A673 (cell line): ENCODE data around the gene ADRM1. TPM values are rescaled to one million over a fixed set of nuclear protein-coding genes. Genes with fewer than 3 reads are reported as not detected.
A peak's percentile ranks its signal among the peaks of the same experiment; 100 is the strongest.

Experiments
- BruUV-seq: library from RNA; stranded (reverse); fragments of 400-500 nt; replicated peaks from 2 replicates; lab custom pipeline; 2021; lab: Mats Ljungman, UMichigan
- CTCF ChIA-PET: fragments of 300-600 bp; sonication (Branson Sonifier 250); formaldehyde crosslinking; loops from one replicate; lab custom pipeline; 2022; ENCODE audit warnings: antibody characterized with exemption; lab: Charles Lee
- POLR2A ChIA-PET: fragments of 300-600 bp; sonication (Branson Sonifier 250); formaldehyde crosslinking; loops from one replicate; lab custom pipeline; 2022; ENCODE audit warnings: antibody characterized with exemption; ENCODE audit not compliant: low non-redundant PET; lab: Charles Lee
- DNase-seq: peaks from one replicate; pipeline ENCODE4 v3.0.0-alpha.2; 2015; ENCODE audit warnings: low spot score
- H3K27ac ChIP-seq: fragments of 200-600 bp; sonication (generic); 2 replicates; pipeline ENCODE4 v1.5.1; 2016; ENCODE audit warnings: mixed run types, low read depth, mild to moderate bottlenecking, mixed read lengths, antibody characterized with exemption, low read length; ENCODE audit not compliant: poor library complexity, severe bottlenecking
- H3K27me3 ChIP-seq: fragments of 200-600 bp; sonication (generic); replicated peaks from 2 replicates; pipeline ENCODE4 v1.6.1; 2017; ENCODE audit warnings: mixed run types, low read depth, mild to moderate bottlenecking, mixed read lengths, antibody characterized with exemption, low read length; ENCODE audit not compliant: insufficient read depth, poor library complexity
- H3K36me3 ChIP-seq: fragments of 200-600 bp; sonication (generic); 2 replicates; pipeline ENCODE4 v1.6.1; 2016; ENCODE audit warnings: mixed run types, mild to moderate bottlenecking, mixed read lengths, antibody characterized with exemption, low read length; ENCODE audit not compliant: insufficient read depth, poor library complexity, severe bottlenecking
- H3K4me1 ChIP-seq: fragments of 200-600 bp; sonication (generic); 2 replicates; pipeline ENCODE4 v1.6.1; 2017; ENCODE audit warnings: mixed run types, mild to moderate bottlenecking, mixed read lengths, antibody characterized with exemption, low read length; ENCODE audit not compliant: insufficient read depth, poor library complexity, severe bottlenecking
- H3K4me3 ChIP-seq: fragments of 200-600 bp; sonication (generic); 2 replicates; pipeline ENCODE4 v1.5.1; 2016; ENCODE audit warnings: low read depth, mixed run types, mild to moderate bottlenecking, mixed read lengths, low read length; ENCODE audit not compliant: poor library complexity, severe bottlenecking
- H3K9me3 ChIP-seq: fragments of 200-600 bp; sonication (generic); 2 replicates; pipeline ENCODE4 v1.6.1; 2016; ENCODE audit warnings: mixed run types, low read depth, mild to moderate bottlenecking, mixed read lengths, antibody characterized with exemption, low read length; ENCODE audit not compliant: poor library complexity, severe bottlenecking
- EZH2 ChIP-seq: fragments of 200-600 bp; sonication (generic); IDR thresholded peaks from 2 replicates; pipeline ENCODE4 v1.6.1; 2017; ENCODE audit warnings: borderline replicate concordance, low read depth, mild to moderate bottlenecking, mixed read lengths, antibody characterized with exemption, low read length; ENCODE audit not compliant: poor library complexity, severe bottlenecking
- intact Hi-C: fragments of 100-400 bp; cut with micrococcal nuclease; formaldehyde crosslinking; loops from one replicate; pipeline ENCODE4 v1.10.0; 2022; ENCODE audit not compliant: unreplicated experiment
- total RNA-seq: library from RNA; stranded (reverse); gene quantifications from 2 replicates; pipeline ENCODE4 v1.2.3, GENCODE V29; 2021
- TF ChIP-seq, protein P1 (sequence below): fragments of 300-800, 200-600 bp; sonication (generic); conservative IDR thresholded peaks from 2 replicates; pipeline ENCODE4 v1.5.1; 2017; ENCODE audit warnings: low read depth, mild to moderate bottlenecking, antibody characterized with exemption, low read length, moderate library complexity, mixed read lengths

Gene ADRM1
- total RNA-seq, 1 experiment from 2014 or later: 252 TPM

DNA sequence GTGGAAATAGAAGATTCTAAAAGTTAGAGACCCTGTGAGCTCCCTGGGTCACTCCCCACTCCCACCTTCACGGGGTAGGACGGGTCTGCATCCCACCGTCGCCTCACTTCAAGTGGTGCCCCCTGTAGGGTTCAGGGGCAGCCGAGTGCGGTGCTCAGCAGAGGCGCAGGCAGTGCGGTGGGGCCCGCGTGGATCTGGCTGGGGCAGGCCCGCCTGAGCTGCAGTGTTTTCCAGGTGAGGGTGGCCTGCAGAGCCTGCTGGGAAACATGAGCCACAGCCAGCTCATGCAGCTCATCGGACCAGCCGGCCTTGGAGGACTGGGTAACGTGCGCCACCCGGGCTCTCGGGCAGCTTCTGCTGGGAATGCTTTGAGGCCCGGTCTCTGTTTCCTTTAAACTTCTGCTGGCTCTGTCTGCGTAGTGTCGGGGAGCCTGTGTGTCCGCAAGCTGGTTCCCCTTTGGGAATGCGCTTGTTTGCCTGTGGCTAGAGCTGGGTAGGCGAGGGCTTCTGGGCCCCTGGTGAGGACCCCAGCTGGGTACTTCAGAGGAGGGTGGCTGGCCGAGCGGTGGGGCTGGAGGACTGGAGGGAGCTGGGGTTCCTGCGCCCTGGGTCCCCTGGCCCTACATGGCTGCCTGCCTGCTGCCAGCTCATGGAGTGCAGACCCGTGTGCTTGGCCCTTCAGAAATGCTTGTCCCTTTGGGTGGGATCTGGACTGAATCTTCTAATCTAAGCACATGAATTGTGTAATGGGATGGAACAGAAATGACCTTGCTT, 3.8 kb downstream of the ADRM1 start:
- no TSS peak for BruUV-seq
- DNase-seq: no peak
- CTCF ChIA-PET: no interaction called here
- Histone ChIP-seq H3K4me1 (peaks cover 18% of the 10 kb centered on the region), H3K36me3 (peaks cover 50% of the 10 kb centered on the region), H3K27me3 (no peaks in the 10 kb centered on the region), H3K4me3 (no peak overlapping the region), H3K9me3 (no peaks in the 10 kb centered on the region), H3K27ac (peak overlapping the region; percentile 23)
- POLR2A ChIA-PET: no interaction called here
- intact Hi-C loops: no loop called here
- TF ChIP-seq, protein P1, sequence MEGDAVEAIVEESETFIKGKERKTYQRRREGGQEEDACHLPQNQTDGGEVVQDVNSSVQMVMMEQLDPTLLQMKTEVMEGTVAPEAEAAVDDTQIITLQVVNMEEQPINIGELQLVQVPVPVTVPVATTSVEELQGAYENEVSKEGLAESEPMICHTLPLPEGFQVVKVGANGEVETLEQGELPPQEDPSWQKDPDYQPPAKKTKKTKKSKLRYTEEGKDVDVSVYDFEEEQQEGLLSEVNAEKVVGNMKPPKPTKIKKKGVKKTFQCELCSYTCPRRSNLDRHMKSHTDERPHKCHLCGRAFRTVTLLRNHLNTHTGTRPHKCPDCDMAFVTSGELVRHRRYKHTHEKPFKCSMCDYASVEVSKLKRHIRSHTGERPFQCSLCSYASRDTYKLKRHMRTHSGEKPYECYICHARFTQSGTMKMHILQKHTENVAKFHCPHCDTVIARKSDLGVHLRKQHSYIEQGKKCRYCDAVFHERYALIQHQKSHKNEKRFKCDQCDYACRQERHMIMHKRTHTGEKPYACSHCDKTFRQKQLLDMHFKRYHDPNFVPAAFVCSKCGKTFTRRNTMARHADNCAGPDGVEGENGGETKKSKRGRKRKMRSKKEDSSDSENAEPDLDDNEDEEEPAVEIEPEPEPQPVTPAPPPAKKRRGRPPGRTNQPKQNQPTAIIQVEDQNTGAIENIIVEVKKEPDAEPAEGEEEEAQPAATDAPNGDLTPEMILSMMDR: no peak
- no peak for TF ChIP-seq EZH2

- BruUV-seq: no TSS peak
- TF ChIP-seq EZH2: no peak
- TF ChIP-seq, protein P1: no peak
- Histone ChIP-seq H3K4me3 (no peak overlapping the region), H3K27me3 (no peaks in the 10 kb centered on the region), H3K9me3 (no peaks in the 10 kb centered on the region), H3K4me1 (peaks cover 18% of the 10 kb centered on the region), H3K27ac (no peak overlapping the region), H3K36me3 (peaks cover 50% of the 10 kb centered on the region)
- POLR2A ChIA-PET: no interaction called here
- CTCF ChIA-PET: no interaction called here
- intact Hi-C loops: no loop called here
- no peak for DNase-seq
Measured at GRCh38 chr20:62307226-62308101, 4.7 kb downstream of the ADRM1 start.

DNA sequence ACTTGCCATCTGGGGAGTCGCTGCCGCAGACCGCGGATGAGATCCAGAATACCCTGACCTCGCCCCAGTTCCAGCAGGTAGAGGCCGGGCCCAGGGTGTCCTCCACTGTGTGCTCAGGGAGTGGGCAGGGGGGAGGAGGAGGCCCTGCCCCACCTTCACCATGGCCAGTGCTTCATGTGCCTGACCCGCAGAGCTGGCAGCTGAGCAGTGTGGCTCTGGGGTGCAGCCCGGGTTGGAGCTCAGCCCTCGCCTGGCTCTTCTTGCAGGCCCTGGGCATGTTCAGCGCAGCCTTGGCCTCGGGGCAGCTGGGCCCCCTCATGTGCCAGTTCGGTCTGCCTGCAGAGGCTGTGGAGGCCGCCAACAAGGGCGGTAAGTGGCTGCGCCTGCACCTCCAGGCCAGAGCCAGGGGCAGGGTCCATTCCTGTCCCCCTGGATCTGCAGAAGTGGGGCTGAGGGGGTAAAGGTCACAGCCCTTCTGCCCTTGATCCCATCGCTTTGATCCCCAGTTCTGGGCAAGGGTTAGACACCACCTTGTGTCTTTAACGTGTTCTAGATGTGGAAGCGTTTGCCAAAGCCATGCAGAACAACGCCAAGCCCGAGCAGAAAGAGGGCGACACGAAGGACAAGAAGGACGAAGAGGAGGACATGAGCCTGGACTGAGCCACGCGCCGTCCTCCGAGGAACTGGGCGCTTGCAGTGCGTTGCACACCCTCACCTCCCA, 5.5 kb downstream of the ADRM1 start:
- peaks cover 18% of the 10 kb centered on the region for H3K4me1 ChIP-seq
- no peak for DNase-seq

More for the DNA sequence above, 5.5 kb downstream of the ADRM1 start:
- BruUV-seq: TSS peak; percentile 12
- Histone ChIP-seq H3K27ac (no peak overlapping the region), H3K9me3 (no peaks in the 10 kb centered on the region), H3K36me3 (peaks cover 50% of the 10 kb centered on the region), H3K27me3 (no peaks in the 10 kb centered on the region), H3K4me3 (no peak overlapping the region)
- TF ChIP-seq EZH2: no peak
- TF ChIP-seq, protein P1: no peak
- POLR2A ChIA-PET: no interaction called here
- CTCF ChIA-PET: interaction anchor here (0.5 kb wide), 1 partner anchor 35 kb away, joined by 5 read pairs; no protein-coding TSS in a partner anchor
- intact Hi-C loops: no loop called here
